Measurements from ENCODE around the gene HMGB2.
A peak's percentile ranks its signal among the peaks of the same experiment; 100 is the strongest.

The HMGB2 gene

GRCh38 chr4:173333658-173334084 is 487 bp downstream of the HMGB2 start:
- DNase-seq, result peak; percentile 57 to 69

DNA sequence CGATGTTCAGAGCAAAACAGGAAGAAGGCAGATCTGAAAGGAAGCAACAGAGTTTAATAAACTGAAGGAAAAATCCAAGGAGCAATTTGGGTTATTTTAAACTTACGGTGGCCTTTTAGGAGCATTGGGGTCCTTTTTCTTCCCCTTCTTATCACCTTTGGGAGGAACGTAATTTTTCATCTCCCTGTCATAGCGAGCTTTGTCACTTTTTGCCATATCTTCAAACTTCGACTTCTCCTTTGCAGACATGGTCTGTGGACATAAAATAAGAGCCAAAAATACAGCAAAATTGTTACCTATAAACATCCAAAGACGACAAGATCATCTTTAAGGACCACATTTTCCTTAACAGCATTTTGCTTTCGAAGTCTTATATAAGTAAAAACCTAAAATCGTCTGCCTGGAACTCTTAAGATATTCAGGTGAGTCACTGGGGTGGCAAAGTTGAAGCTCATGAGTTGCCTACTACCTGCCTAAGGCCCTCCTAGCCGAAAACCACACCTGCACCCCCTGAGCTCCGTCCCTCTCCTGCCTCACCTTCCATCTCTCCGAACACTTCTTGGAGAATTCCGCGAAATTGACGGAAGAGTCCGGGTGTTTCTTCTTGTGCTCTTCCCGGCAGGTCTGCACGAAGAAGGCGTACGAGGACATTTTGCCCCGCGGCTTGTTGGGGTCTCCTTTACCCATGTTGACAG is 1.0 kb downstream of the HMGB2 start:
- no peak for DNase-seq

DNA sequence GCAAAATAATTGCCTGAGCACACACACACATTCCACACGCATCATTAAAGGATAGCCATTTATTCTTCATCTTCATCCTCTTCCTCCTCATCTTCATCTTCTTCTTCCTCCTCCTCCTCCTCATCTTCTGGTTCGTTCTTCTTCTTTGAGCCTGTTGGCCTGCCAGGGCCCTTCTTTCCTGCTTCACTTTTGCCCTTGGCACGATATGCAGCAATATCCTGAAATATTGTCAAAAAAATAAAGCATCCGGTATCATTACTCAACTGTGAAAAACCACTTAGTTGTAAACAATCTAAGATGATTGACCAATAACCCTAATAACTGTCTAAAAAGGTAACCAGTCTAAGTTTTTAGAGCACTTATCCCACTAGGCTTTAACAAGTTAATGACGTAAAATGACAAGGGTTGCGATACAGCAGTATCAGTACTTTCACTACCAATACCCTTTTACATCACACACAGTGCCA is 2.1 kb downstream of the HMGB2 start:
- peak in 1 of 2 donors; percentile 11 for DNase-seq

- no peak for DNase-seq
These were observed 3.6 kb downstream of the HMGB2 start for GRCh38 chr4:173330590-173330989.

GRCh38 chr4:173328236-173328901 is 5.8 kb downstream of the HMGB2 start:
- no peak for DNase-seq

GRCh38 chr4:173325007-173325736 is 9.0 kb downstream of the HMGB2 start:
- DNase-seq, result no peak

GRCh38 chr4:173319696-173320095 is 14.5 kb downstream of the HMGB2 start:
- DNase-seq, result peak; percentile 56 to 59

GRCh38 chr4:173318648-173319211 is 15.4 kb downstream of the HMGB2 start:
- peak; percentile 33 to 64 for DNase-seq

DNA sequence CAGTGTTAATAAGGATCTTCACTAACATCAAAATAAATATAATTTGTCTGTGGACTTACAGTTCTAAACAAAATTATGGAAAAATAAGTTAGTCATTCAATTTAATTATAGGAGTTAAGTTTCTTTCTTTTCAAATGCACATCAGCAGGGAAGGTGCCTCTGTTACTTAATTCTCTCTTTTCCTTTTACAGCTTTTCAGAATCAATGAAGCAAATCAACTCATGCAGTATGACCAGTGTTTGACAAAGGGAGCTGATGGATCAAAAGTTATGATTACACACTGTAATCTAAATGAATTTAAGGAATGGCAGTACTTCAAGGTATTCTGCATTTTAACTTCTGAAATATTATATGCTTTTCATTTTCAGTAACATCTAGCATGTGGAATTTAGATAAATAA is 15.9 kb downstream of the HMGB2 start:
- no peak for DNase-seq

DNA sequence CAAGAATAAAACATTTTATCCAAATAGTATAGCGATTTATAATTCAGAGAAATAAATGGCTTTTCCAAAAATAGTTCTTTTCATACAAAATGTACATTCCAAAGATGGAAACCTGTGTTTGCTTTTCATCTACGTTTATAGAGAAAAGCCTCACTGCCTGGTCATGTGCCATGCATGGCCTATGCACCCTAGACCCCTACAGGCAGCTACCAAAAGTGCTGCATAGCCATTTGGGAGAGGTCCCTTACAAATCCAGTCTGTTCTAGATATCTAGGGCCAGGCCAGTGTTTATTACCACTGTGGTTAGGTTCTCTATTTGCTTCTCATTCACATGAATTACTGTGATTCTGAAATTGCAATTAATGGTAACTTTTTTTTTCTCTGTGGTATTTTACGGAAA is 17.2 kb downstream of the HMGB2 start:
- DNase-seq, result no peak

- DNase-seq, result no peak
These were observed 18.1 kb downstream of the HMGB2 start for GRCh38 chr4:173316060-173316459.

DNA sequence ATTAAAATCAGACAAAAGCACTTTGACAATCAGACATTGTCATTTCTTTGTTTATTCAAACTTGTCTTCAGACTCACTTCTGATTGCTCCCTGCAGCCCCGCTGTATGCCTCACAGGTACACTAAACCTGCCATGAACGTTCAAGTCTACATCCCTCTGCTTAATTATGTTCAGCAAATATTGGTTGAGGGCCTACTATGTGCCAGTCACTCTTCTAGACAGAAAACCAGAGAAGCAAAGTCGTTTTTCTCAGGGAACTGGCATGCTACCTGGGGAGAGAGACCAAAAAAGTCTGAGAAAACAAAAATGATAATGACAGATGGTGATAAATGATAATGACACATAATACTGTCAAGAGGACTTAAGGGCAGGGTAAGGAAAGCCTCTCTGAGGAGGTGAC is 19.4 kb downstream of the HMGB2 start:
- DNase-seq, result no peak

- no peak for DNase-seq
These were observed 22.8 kb downstream of the HMGB2 start for GRCh38 chr4:173311368-173311767.

- no peak for DNase-seq
These were observed 26.4 kb downstream of the HMGB2 start for GRCh38 chr4:173307778-173308177.

DNA sequence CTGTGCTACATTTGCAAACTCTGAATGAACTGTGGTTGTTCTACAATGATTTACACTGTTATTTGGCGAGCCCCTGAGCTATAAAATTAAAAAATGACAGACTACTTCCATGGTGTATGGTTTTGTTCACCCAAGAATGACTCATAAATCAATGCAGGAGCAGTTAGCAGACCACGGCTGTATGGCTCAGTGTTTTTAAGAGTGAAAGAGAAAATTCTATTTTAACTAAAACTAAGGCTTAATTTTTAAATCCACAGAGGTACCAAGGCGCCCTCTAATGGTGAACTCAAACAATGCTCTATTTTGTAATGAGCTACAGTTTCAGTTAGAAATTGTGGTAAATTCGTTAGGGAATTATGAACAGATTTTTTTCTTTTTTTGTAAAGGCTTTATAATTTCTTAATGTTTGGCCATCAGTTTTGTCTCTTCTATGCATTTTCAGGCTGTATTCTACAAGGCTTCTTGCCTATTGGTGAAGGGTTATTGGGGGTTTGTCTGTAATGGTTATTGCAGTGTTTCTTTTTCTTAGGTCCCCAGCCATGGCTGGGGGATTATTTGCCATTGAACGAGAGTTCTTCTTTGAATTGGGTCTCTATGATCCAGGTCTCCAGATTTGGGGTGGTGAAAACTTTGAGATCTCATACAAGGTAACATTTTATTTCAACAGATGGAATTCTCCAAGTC is 32.5 kb downstream of the HMGB2 start:
- DNase-seq, result peak; percentile 7 to 73

GRCh38 chr4:173294444-173294843 is 39.7 kb downstream of the HMGB2 start:
- no peak for DNase-seq

DNA sequence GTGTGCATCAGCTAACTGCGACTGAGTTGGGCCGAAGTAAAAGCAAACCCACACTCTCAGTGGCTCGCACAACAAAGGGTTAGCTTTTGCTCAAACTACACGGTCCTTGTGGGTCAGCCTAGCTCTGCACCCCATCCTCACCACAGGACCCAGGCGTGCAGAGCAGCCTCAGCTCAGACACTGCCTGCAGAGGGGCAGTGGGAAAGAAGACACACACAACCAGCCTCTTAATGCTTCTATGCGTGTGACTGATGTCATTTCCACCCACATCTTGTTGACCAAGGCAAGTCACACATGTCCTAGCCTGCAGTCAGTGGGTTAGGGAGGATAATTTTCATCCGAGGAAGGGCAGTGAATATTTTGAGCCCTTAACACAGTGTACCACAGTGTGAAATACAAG is 40.5 kb downstream of the HMGB2 start:
- no peak for DNase-seq

- DNase-seq, result no peak
These were observed 42.3 kb downstream of the HMGB2 start for GRCh38 chr4:173291899-173292298.

GRCh38 chr4:173289353-173289727 is 44.8 kb downstream of the HMGB2 start:
- no peak for DNase-seq

GRCh38 chr4:173288698-173289352 is 45.3 kb downstream of the HMGB2 start:
- no peak for DNase-seq

- DNase-seq, result peak; percentile 49 to 95
These were observed 45.9 kb downstream of the HMGB2 start for GRCh38 chr4:173288296-173288695.

DNA sequence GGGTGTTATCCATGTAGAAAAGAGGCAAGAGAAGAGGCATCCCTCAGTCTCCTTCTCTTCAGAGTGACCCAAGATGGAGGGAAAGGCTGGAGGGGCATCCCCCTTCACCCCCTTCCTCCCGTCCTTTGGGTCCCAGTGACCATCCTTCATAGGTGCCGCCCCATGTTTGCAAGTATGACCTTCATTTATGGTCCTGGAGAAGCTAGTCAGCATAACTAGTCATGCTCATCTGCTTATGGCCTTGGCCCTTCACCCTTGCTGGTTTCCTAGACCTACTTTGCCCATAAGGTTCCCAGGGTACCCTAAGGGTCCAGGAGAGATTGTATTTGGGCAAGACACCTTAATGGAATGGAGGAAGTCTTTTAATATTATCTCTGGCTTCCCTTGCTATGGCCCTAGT is 46.7 kb downstream of the HMGB2 start:
- no peak for DNase-seq
